Ishikawa (cell line): ENCODE data around the gene PCNX3.

Experiments
- CEBPB ChIP-seq: IDR thresholded peaks from 2 replicates; pipeline ENCODE4 v1.6.1; 2012
- EGR1 ChIP-seq: IDR thresholded peaks from 2 replicates; pipeline ENCODE4 v1.6.1; 2012
- EP300 ChIP-seq: IDR thresholded peaks from 2 replicates; pipeline ENCODE4 v1.6.1; 2012; ENCODE audit warnings: borderline replicate concordance
- RAD21 ChIP-seq: IDR thresholded peaks from 2 replicates; pipeline ENCODE4 v1.6.1; 2012; ENCODE audit warnings: low read depth
- TEAD4 ChIP-seq: IDR thresholded peaks from 2 replicates; pipeline ENCODE4 v1.6.1; 2012
- USF1 ChIP-seq: IDR thresholded peaks from 2 replicates; pipeline ENCODE4 v1.6.1; 2012
- YY1 ChIP-seq: IDR thresholded peaks from 2 replicates; pipeline ENCODE4 v1.6.1; 2012; ENCODE audit warnings: low read depth
- ZBTB7A ChIP-seq: IDR thresholded peaks from 2 replicates; pipeline ENCODE4 v1.6.1; 2012; ENCODE audit warnings: low read depth
- TF ChIP-seq, protein P1 (sequence below): IDR thresholded peaks from 2 replicates; pipeline ENCODE4 v1.6.1; 2012
- TF ChIP-seq, protein P2 (sequence below): IDR thresholded peaks from 2 replicates; pipeline ENCODE4 v1.6.1; 2012; ENCODE audit warnings: low read depth, mild to moderate bottlenecking

- no peak for TF ChIP-seq EGR1
- TF ChIP-seq USF1 = no peak
- TF ChIP-seq, protein P1, sequence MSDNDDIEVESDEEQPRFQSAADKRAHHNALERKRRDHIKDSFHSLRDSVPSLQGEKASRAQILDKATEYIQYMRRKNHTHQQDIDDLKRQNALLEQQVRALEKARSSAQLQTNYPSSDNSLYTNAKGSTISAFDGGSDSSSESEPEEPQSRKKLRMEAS = no peak
- no peak for TF ChIP-seq TEAD4
- TF ChIP-seq RAD21 = no peak
- no peak for TF ChIP-seq EP300
- TF ChIP-seq CEBPB = no peak
- TF ChIP-seq, protein P2, sequence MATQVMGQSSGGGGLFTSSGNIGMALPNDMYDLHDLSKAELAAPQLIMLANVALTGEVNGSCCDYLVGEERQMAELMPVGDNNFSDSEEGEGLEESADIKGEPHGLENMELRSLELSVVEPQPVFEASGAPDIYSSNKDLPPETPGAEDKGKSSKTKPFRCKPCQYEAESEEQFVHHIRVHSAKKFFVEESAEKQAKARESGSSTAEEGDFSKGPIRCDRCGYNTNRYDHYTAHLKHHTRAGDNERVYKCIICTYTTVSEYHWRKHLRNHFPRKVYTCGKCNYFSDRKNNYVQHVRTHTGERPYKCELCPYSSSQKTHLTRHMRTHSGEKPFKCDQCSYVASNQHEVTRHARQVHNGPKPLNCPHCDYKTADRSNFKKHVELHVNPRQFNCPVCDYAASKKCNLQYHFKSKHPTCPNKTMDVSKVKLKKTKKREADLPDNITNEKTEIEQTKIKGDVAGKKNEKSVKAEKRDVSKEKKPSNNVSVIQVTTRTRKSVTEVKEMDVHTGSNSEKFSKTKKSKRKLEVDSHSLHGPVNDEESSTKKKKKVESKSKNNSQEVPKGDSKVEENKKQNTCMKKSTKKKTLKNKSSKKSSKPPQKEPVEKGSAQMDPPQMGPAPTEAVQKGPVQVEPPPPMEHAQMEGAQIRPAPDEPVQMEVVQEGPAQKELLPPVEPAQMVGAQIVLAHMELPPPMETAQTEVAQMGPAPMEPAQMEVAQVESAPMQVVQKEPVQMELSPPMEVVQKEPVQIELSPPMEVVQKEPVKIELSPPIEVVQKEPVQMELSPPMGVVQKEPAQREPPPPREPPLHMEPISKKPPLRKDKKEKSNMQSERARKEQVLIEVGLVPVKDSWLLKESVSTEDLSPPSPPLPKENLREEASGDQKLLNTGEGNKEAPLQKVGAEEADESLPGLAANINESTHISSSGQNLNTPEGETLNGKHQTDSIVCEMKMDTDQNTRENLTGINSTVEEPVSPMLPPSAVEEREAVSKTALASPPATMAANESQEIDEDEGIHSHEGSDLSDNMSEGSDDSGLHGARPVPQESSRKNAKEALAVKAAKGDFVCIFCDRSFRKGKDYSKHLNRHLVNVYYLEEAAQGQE = no peak
- TF ChIP-seq ZBTB7A = no peak
- TF ChIP-seq YY1 = no peak
These were observed 29.3 kb downstream of the PCNX3 start for GRCh38 chr11:65644837-65645236.
